NCI-H524 (cell line): ENCODE results near the gene TGFBR2.

Experiments used
- DNase-seq, 2 experiments: peaks; one replicate each; lab custom pipeline; 2025; lab: John Stamatoyannopoulos, UW

TGFBR2 gene

DNA sequence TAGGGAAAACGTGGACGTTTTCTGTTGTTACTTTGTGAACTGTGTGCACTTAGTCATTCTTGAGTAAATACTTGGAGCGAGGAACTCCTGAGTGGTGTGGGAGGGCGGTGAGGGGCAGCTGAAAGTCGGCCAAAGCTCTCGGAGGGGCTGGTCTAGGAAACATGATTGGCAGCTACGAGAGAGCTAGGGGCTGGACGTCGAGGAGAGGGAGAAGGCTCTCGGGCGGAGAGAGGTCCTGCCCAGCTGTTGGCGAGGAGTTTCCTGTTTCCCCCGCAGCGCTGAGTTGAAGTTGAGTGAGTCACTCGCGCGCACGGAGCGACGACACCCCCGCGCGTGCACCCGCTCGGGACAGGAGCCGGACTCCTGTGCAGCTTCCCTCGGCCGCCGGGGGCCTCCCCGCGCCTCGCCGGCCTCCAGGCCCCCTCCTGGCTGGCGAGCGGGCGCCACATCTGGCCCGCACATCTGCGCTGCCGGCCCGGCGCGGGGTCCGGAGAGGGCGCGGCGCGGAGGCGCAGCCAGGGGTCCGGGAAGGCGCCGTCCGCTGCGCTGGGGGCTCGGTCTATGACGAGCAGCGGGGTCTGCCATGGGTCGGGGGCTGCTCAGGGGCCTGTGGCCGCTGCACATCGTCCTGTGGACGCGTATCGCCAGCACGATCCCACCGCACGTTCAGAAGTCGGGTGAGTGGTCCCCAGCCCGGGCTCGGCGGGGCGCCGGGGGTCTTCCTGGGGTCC is at the start of gene TGFBR2:
Gene TGFBR2, plus strand, starts transcription at position 301 of the 731 bp plus-strand sequence. Its CDS starts 283 bp downstream, at position 584.
- DNase-seq: peak; percentile 10 to 46

- no peak for DNase-seq
These were observed 48.6 kb upstream of the TGFBR2 start for GRCh38 chr3:30557746-30558303.

DNA sequence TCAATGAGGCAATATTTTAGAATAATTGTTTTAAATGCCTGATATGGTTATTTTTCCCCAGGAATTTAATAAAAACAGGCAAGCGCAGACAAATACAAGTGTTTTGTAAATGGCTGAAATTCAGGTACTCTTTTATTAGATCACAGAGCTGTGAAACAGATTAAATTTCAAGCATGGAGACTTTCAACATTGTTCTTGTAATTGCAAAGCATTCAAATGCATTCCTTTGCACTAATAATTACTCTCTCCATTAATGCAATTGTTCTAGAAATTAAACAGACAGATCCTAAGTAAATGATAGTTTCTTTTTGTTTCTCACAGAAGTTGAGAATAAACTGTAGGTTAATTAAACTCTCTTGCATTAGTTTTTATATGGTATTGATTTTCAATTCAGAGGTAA is 42.4 kb upstream of the TGFBR2 start:
- no peak for DNase-seq

GRCh38 chr3:30567139-30567753 is 39.2 kb upstream of the TGFBR2 start:
- no peak for DNase-seq

DNA sequence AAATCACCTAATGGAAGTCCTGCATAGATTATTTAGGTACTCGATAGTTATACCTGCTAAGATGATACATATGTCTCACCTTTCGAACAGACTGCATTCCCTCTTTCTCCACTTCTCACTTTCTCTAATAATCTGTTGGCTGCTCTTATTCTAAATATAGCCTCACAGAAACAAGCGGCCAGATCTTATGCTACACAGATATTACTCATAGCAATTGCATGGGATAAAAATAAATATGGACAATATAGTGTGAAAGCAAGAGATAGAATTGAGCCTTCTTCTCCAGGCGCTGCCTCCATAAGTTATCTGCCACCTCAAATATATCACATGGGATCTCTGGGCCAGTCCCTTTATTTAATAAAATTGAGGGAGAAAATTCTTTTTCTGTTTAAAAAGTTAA is 29.5 kb upstream of the TGFBR2 start:
- DNase-seq: no peak

GRCh38 chr3:30577788-30578187 is 28.6 kb upstream of the TGFBR2 start:
- no peak for DNase-seq

- DNase-seq: no peak
These were observed 27.9 kb upstream of the TGFBR2 start for GRCh38 chr3:30578479-30578878.

DNA sequence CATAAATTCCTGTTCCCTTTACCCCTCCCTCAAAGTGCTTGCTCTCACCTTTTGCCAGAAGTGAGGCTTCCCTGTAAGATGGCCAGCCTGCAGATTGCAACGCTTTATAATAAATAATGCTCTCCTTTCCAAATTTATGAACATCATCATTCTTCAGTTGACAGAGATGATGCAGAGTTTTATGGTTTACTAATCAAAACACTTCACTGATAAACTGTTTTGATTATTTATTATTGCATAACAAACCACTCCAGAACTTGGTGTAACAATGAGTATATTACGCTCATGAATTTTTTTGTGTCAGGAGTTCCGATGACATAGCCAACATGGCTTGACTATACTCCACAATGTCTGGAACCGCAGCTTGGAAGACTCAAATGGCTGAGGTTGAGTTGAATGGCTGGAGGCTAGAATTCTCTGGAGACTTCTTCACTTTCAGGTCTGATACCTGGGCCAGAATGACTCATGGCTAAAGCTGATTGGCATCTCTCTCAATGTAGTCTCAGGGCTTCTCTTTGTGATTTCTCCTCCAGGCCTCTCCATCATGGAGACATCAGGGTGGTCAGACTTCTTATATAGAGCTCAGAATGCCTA is 27.3 kb upstream of the TGFBR2 start:
- DNase-seq: no peak

- DNase-seq: no peak
These were observed 25.3 kb upstream of the TGFBR2 start for GRCh38 chr3:30581067-30581585.

GRCh38 chr3:30581982-30582381 is 24.4 kb upstream of the TGFBR2 start:
- no peak for DNase-seq

GRCh38 chr3:30583973-30584372 is 22.4 kb upstream of the TGFBR2 start:
- DNase-seq: no peak

GRCh38 chr3:30585654-30586053 is 20.7 kb upstream of the TGFBR2 start:
- no peak for DNase-seq

- DNase-seq: no peak
These were observed 20.1 kb upstream of the TGFBR2 start for GRCh38 chr3:30586096-30586805.

DNA sequence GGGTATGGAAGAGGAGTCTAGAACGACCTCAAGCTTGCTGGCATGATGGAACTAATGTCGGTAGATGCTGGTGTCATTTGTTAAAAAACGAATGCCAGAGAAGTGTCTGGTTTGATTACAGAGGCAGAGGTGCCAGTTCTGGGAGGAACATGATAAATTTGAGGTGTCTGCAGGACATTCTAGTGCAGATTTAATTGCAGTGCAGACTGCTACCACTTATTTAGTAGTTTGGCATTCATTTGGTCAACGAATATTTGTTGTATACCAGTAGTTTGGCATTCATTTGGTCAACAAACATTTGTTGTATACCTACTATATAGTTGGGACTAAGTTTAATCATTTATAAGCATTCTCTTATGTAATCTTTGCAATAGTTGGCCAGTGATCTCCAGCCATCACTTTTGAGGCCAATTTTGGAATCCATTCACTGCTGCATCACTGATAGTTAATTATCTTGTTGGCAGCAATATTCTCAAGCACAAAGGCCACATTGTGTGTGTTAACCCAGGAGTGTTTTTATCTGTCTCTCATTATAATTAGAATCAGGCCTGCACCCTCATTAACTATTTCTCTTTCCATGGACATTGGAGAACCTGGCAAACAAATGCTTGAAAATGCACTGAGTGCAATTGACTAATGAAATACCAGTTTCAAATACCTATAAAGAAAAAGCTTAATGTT is 19.5 kb upstream of the TGFBR2 start:
- DNase-seq: no peak

- DNase-seq: no peak
These were observed 18.5 kb upstream of the TGFBR2 start for GRCh38 chr3:30587904-30588303.

DNA sequence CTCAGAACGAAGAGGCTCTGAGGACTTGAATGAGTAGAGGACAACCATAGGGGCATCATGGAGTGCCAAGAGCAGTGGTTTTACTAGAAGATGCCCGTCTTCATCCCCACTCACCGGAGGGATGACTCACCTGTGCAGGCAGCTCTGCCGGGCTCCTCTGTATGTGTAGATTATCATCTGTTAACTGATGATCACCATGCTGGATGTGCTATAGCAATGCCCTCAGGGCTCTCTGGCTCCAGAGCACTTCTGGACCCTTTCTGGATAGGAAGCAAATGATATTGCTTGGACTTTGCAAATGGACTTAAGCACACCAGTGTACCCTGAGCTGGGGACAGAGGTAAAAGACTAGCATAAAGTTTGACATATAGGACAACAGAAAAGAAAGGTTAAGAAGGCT is 10.2 kb upstream of the TGFBR2 start:
- DNase-seq: no peak

GRCh38 chr3:30597131-30597768 is 9.2 kb upstream of the TGFBR2 start:
- no peak for DNase-seq

GRCh38 chr3:30597769-30598134 is 8.6 kb upstream of the TGFBR2 start:
- DNase-seq: no peak

- no peak for DNase-seq
These were observed 7.5 kb upstream of the TGFBR2 start for GRCh38 chr3:30598668-30599545.

DNA sequence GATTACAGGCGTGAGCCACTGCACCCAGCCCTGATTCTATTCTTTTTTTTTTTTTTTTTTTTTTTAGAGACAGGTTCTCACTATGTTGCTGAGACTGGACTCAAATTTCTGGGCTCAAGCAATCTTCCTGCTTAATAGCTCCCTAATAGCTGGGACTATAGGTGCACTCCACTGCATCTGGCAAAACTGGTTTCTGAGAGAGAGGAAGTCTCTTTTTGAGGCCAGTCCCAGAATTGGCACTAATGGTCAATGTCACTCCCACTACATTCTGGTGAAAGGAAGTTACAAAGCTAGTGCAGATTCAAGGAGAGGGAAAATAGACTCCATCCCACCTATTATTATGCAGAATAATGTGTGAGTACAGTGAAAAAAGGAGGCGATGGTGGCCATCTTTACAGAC is 5.8 kb upstream of the TGFBR2 start:
- DNase-seq: no peak
